Panc1 (cell line): ENCODE measurements around the gene SYT1. TPM values are rescaled to one million over a fixed set of nuclear protein-coding genes. Genes with fewer than 3 reads are reported as not detected.

Source experiments
- ATAC-seq: fragments of 200-7000 bp; cut with Tn5 transposase; 2 replicates; pipeline ENCODE4 v1.9.1; 2020; ENCODE audit warnings: mild to moderate bottlenecking, moderate library complexity
- BruUV-seq: library from RNA; stranded (reverse); fragments of 400-500 nt; replicated peaks from 2 replicates; lab custom pipeline; 2021; lab: Mats Ljungman, UMichigan
- CTCF ChIA-PET: fragments of 300-600 bp; sonication (Branson Sonifier 250); formaldehyde crosslinking; loops from one replicate; lab custom pipeline; 2022; ENCODE audit warnings: antibody characterized with exemption; lab: Charles Lee
- POLR2A ChIA-PET: fragments of 300-600 bp; sonication (Branson Sonifier 250); formaldehyde crosslinking; loops from one replicate; lab custom pipeline; 2022; ENCODE audit warnings: antibody characterized with exemption; lab: Charles Lee
- DNase-seq: peaks from one replicate; pipeline ENCODE4 v3.0.0-alpha.2; 2010; ENCODE audit warnings: low read depth, low spot score
- H3K27ac ChIP-seq: 2 replicates; pipeline ENCODE4 v1.5.1; 2011; ENCODE audit warnings: mild to moderate bottlenecking, low read length, inconsistent platforms
- H3K27me3 ChIP-seq: fragments of 200-500 bp; sonication (Bioruptor generic); 2 replicates; pipeline ENCODE4 v1.6.0; 2014; ENCODE audit warnings: low read length, inconsistent platforms; ENCODE audit not compliant: control insufficient read depth, insufficient read depth
- H3K36me3 ChIP-seq: fragments of 200-500 bp; sonication (Bioruptor generic); 2 replicates; pipeline ENCODE4 v1.5.1; 2014; ENCODE audit warnings: inconsistent platforms, mild to moderate bottlenecking, low read length, moderate library complexity; ENCODE audit not compliant: control insufficient read depth, insufficient read depth
- H3K4me1 ChIP-seq: 2 replicates; pipeline ENCODE4 v1.5.1; 2011; ENCODE audit warnings: inconsistent platforms, mild to moderate bottlenecking, low read length, moderate library complexity; ENCODE audit not compliant: control insufficient read depth, insufficient read depth
- H3K4me3 ChIP-seq, 2 experiments: 2 replicates each; pipeline ENCODE4 v1.5.1; 2011 to 2012; ENCODE audit warnings: low read depth in 2 of 2, low read length in 2 of 2, mild to moderate bottlenecking in 2 of 2, inconsistent platforms in 1 of 2, moderate library complexity in 1 of 2
- H3K9me3 ChIP-seq: fragments of 200-500 bp; sonication (Bioruptor generic); 2 replicates; pipeline ENCODE4 v1.5.1; 2014; ENCODE audit warnings: low read depth, mild to moderate bottlenecking, inconsistent platforms, low read length, moderate library complexity; ENCODE audit not compliant: control insufficient read depth, insufficient read depth
- POLR2AphosphoS5 ChIP-seq: IDR thresholded peaks from 2 replicates; pipeline ENCODE4 v1.6.1; 2012; ENCODE audit warnings: mild to moderate bottlenecking, low read depth, low read length, moderate library complexity
- SIN3A ChIP-seq: IDR thresholded peaks from 2 replicates; pipeline ENCODE4 v1.6.1; 2012; ENCODE audit warnings: low read depth, mild to moderate bottlenecking, low read length, moderate library complexity, borderline replicate concordance; ENCODE audit not compliant: insufficient read depth
- TCF7L2 ChIP-seq: IDR thresholded peaks from 2 replicates; pipeline ENCODE4 v1.6.1; 2011; ENCODE audit warnings: mild to moderate bottlenecking, low read depth, low read length, inconsistent platforms
- in situ Hi-C: cut with HindIII; loops from 2 replicates; pipeline ENCODE4 v1.10.0; 2016; ENCODE audit warnings: low sequenced_read_pairs, low pct_unique_long_range_greater_than_20kb
- intact Hi-C: fragments of 100-400 bp; cut with micrococcal nuclease; formaldehyde crosslinking; loops from one replicate; pipeline ENCODE4 v1.10.0; 2022; ENCODE audit not compliant: unreplicated experiment
- total RNA-seq: library from RNA; stranded (reverse); gene quantifications from one replicate; pipeline ENCODE4 v1.2.1, GENCODE V29; 2021; ENCODE audit not compliant: unreplicated experiment
- TF ChIP-seq, protein P1 (sequence below): fragments of 450-650 bp; IDR thresholded peaks from 2 replicates; pipeline ENCODE4 v1.5.1; 2017; ENCODE audit warnings: mild to moderate bottlenecking
- TF ChIP-seq, protein P2 (sequence below), 2 experiments: IDR thresholded peaks; 2 replicates each; pipeline ENCODE4 v1.6.1; 2011 to 2012; ENCODE audit warnings: low read depth in 2 of 2, control low read depth in 1 of 2, low read length in 1 of 2, mild to moderate bottlenecking in 1 of 2, moderate library complexity in 1 of 2; ENCODE audit not compliant: insufficient read depth in 1 of 2

The SYT1 gene
- total RNA-seq, 1 experiment from 2014 or later, result 3.0 TPM

DNA sequence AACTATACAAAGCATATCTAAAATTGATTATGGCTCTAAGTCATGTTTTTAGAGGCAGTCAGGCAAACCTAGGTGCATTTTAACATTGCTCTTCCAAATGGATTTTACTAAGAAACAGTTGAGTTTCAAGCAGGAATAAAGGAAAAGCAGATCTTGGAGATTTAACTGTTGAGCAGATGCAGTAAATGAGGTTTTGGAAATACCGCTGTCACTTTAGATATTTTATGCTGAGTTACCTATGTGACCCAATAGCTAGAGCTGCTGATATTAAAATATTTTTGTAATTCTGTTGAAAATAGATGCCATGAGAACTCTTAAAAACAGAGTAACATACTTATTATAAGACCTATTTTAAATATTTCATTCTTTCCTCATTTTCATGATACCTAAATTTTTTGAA is 181.4 kb downstream of the SYT1 start:
- in situ Hi-C loops (no loop called here), intact Hi-C loops (no loop called here)
- TF ChIP-seq TCF7L2, result no peak
- TF ChIP-seq POLR2AphosphoS5, result no peak
- TF ChIP-seq, protein P1, sequence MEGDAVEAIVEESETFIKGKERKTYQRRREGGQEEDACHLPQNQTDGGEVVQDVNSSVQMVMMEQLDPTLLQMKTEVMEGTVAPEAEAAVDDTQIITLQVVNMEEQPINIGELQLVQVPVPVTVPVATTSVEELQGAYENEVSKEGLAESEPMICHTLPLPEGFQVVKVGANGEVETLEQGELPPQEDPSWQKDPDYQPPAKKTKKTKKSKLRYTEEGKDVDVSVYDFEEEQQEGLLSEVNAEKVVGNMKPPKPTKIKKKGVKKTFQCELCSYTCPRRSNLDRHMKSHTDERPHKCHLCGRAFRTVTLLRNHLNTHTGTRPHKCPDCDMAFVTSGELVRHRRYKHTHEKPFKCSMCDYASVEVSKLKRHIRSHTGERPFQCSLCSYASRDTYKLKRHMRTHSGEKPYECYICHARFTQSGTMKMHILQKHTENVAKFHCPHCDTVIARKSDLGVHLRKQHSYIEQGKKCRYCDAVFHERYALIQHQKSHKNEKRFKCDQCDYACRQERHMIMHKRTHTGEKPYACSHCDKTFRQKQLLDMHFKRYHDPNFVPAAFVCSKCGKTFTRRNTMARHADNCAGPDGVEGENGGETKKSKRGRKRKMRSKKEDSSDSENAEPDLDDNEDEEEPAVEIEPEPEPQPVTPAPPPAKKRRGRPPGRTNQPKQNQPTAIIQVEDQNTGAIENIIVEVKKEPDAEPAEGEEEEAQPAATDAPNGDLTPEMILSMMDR, result no peak
- TF ChIP-seq, protein P2, sequence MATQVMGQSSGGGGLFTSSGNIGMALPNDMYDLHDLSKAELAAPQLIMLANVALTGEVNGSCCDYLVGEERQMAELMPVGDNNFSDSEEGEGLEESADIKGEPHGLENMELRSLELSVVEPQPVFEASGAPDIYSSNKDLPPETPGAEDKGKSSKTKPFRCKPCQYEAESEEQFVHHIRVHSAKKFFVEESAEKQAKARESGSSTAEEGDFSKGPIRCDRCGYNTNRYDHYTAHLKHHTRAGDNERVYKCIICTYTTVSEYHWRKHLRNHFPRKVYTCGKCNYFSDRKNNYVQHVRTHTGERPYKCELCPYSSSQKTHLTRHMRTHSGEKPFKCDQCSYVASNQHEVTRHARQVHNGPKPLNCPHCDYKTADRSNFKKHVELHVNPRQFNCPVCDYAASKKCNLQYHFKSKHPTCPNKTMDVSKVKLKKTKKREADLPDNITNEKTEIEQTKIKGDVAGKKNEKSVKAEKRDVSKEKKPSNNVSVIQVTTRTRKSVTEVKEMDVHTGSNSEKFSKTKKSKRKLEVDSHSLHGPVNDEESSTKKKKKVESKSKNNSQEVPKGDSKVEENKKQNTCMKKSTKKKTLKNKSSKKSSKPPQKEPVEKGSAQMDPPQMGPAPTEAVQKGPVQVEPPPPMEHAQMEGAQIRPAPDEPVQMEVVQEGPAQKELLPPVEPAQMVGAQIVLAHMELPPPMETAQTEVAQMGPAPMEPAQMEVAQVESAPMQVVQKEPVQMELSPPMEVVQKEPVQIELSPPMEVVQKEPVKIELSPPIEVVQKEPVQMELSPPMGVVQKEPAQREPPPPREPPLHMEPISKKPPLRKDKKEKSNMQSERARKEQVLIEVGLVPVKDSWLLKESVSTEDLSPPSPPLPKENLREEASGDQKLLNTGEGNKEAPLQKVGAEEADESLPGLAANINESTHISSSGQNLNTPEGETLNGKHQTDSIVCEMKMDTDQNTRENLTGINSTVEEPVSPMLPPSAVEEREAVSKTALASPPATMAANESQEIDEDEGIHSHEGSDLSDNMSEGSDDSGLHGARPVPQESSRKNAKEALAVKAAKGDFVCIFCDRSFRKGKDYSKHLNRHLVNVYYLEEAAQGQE (IDR thresholded peaks at IDR 0.05; ENCODE audit: insufficient read depth in 1 of 2, low read depth in 2 of 2, low read length in 1 of 2), result no peak
- TF ChIP-seq SIN3A, result no peak
- ChIA-PET CTCF (no interaction called here), POLR2A (no interaction called here)
- DNase-seq (no peak), ATAC-seq (no peak)
- H3K4me1 ChIP-seq, result no peaks in the 10 kb centered on the region
- H3K36me3 ChIP-seq, result no peaks in the 10 kb centered on the region
- no TSS peak for BruUV-seq
- H3K9me3 ChIP-seq, result no peaks in the 10 kb centered on the region
- H3K27ac ChIP-seq, result no peak overlapping the region
- no peak overlapping the region for H3K4me3 ChIP-seq
- no peaks in the 10 kb centered on the region for H3K27me3 ChIP-seq

DNA sequence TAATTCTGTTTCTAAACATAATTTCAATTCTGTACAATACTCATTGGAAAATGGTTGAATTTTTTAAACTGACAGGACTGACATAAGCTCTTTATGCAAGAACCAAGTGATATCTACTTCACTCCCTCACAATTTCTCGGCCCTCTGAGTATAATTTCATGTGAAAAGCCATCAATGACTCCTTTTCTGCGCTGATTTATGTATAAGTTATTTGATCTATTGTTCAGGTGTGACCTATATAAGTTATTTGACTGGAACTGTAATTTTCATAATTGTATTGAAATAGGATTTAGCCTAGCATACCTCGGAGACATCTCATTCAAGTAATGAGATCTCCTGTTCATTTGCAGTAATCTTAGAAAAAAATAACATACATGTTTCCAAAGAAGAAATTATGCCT is 184.4 kb downstream of the SYT1 start:
- ATAC-seq (no peak), DNase-seq (no peak)
- H3K9me3 ChIP-seq, result no peaks in the 10 kb centered on the region
- CTCF ChIA-PET, result no interaction called here
- POLR2A ChIA-PET, result no interaction called here
- in situ Hi-C loops (no loop called here), intact Hi-C loops (no loop called here)
- H3K27me3 ChIP-seq, result no peaks in the 10 kb centered on the region
- no peaks in the 10 kb centered on the region for H3K36me3 ChIP-seq
- no TSS peak for BruUV-seq
- TF ChIP-seq SIN3A, result no peak
- TF ChIP-seq, protein P2 (IDR thresholded peaks at IDR 0.05; ENCODE audit: insufficient read depth in 1 of 2, low read depth in 2 of 2, low read length in 1 of 2), result no peak
- TF ChIP-seq POLR2AphosphoS5, result no peak
- no peak for TF ChIP-seq TCF7L2
- TF ChIP-seq, protein P1, result no peak
- no peak overlapping the region for H3K4me3 ChIP-seq
- H3K4me1 ChIP-seq, result no peaks in the 10 kb centered on the region
- no peak overlapping the region for H3K27ac ChIP-seq
